ENCODE data around the gene NEUROD2.

Gene NEUROD2

DNA sequence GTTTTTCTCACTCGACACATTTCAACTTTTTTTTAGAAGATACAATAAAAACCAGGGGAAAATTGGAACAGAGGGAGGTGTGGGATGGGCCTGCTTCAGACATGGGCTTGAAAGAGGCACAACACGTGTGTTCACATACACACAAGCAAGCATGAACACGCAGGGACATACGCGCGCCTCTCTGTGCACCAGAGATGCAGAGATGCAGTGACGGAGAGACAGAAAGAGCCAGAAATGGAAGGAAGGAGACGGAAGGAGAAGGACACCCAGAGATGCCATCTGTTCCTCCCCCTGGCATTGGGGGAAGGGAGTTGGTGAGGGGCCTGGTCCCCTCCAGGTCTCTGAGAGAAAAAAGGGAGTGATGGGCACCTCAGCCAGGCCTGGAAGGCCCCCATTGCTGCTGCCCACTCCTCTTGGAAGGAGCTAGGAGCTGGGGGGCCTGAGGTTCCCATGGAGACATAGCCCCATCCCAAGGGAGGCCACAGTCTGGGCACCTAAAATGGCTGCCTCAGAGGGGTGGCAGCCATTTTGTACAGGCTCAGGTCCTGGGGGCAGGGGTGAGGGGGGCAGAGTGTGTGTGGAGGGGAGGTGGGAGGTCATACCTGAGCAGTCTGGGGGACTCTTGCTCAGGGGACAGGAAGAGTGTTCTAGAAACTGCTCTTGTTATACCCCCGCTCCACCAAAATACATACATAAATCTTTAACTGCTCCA is 3.8 kb upstream of the NEUROD2 start:
- H3K27me3 ChIP-seq (replicated peaks; ENCODE audit: control insufficient read depth, insufficient read depth, low read length, poor library complexity, severe bottlenecking): peaks cover 21% of the 10 kb centered on the region
- no peak overlapping the region for H3K4me3 ChIP-seq (ENCODE audit: insufficient read depth, low read depth, low read length, poor library complexity, severe bottlenecking)
- H3K27ac ChIP-seq (ENCODE audit: insufficient read depth, low read length, poor library complexity, severe bottlenecking): no peak overlapping the region
- no peak for DNase-seq
- peaks cover 9% of the 10 kb centered on the region for H3K4me1 ChIP-seq (ENCODE audit: control insufficient read depth, insufficient read depth, low read length, poor library complexity, severe bottlenecking)
- no peaks in the 10 kb centered on the region for H3K9me3 ChIP-seq (ENCODE audit: control insufficient read depth, low read length)
- H3K36me3 ChIP-seq (ENCODE audit: control insufficient read depth, insufficient read depth, low read length): no peaks in the 10 kb centered on the region

DNA sequence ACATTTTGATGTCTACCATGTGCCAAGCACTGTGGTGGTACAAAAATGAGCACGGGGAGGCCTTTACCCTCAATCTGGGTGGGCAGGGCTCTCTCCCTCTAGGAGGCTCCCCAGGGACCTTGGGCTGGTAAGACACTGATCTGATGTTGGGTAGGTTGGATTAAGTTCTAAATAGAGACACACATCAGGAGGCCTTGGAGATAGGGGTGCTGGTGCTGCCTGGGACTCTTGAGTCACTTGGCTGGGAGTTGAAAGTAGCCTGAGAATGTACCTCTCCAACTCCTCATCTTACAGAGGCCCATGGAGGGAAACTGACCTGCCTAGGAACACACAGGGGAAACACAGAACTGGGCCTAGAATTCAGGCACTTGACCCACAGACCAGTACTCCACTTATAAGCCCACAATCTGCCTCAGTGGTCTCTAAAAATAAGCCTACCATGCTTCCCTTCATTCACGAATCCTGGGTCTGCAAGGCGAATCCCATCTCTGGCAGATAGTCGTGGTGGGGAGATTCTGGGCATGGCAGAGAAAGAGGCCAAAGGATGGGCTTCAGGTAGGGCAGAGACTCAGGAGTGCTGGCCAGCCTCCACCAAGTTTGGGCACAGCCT is 1.8 kb upstream of the NEUROD2 start:
- Histone ChIP-seq H3K9me3 (ENCODE audit: control insufficient read depth, low read length) (no peaks in the 10 kb centered on the region), H3K4me1 (ENCODE audit: control insufficient read depth, insufficient read depth, low read length, poor library complexity, severe bottlenecking) (peaks cover 29% of the 10 kb centered on the region), H3K36me3 (ENCODE audit: control insufficient read depth, insufficient read depth, low read length) (no peaks in the 10 kb centered on the region), H3K27me3 (replicated peaks; ENCODE audit: control insufficient read depth, insufficient read depth, low read length, poor library complexity, severe bottlenecking) (peaks cover 40% of the 10 kb centered on the region), H3K27ac (ENCODE audit: insufficient read depth, low read length, poor library complexity, severe bottlenecking) (no peak overlapping the region), H3K4me3 (ENCODE audit: insufficient read depth, low read depth, low read length, poor library complexity, severe bottlenecking) (no peak overlapping the region)
- no peak for DNase-seq

DNA sequence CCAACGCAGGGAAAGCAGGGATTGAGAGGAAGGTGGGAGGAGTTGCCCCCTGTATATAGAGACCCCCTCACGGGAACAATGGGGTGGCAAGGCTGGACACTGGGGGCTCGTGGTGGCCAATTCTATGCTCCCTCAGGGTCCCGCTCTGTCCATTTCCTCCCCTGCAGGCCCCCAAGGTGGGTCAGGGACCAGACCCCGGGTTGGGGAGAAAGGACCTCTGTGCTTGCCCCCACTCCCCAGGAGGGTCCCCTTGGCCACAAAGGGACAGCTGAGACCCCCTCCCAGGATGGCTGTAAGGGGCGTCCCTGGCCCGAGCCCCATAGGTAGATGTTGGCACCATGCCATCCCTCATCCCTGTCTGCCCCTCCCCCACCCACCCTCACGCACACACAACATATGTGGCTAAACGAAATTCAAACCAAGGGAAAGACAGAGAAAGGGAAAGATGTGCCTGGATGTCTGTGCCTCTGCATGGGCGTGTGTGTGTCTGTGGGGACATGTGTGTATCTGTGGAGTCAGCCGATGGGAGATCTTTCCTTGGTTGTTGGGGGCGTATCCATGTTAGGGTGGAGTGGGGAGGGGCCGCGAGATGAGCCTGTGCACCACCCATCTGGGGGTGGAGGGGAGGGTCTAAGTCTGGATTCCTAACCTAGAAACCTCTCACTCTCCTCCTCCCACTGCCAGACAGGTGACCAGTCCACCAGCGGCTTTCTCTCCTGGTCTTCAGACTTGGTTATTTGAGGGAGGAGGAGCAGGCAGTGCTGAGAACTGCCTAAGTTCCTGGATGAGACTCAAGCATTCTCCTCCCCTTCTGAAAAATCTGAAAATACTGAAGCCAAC is 642 bp upstream of the NEUROD2 start:
- Histone ChIP-seq H3K36me3 (ENCODE audit: control insufficient read depth, insufficient read depth, low read length) (no peaks in the 10 kb centered on the region), H3K4me1 (ENCODE audit: control insufficient read depth, insufficient read depth, low read length, poor library complexity, severe bottlenecking) (peaks cover 37% of the 10 kb centered on the region), H3K4me3 (ENCODE audit: insufficient read depth, low read depth, low read length, poor library complexity, severe bottlenecking) (no peak overlapping the region), H3K9me3 (ENCODE audit: control insufficient read depth, low read length) (no peaks in the 10 kb centered on the region), H3K27ac (ENCODE audit: insufficient read depth, low read length, poor library complexity, severe bottlenecking) (no peak overlapping the region), H3K27me3 (replicated peaks; ENCODE audit: control insufficient read depth, insufficient read depth, low read length, poor library complexity, severe bottlenecking) (peaks cover 48% of the 10 kb centered on the region)
- no peak for DNase-seq

DNA sequence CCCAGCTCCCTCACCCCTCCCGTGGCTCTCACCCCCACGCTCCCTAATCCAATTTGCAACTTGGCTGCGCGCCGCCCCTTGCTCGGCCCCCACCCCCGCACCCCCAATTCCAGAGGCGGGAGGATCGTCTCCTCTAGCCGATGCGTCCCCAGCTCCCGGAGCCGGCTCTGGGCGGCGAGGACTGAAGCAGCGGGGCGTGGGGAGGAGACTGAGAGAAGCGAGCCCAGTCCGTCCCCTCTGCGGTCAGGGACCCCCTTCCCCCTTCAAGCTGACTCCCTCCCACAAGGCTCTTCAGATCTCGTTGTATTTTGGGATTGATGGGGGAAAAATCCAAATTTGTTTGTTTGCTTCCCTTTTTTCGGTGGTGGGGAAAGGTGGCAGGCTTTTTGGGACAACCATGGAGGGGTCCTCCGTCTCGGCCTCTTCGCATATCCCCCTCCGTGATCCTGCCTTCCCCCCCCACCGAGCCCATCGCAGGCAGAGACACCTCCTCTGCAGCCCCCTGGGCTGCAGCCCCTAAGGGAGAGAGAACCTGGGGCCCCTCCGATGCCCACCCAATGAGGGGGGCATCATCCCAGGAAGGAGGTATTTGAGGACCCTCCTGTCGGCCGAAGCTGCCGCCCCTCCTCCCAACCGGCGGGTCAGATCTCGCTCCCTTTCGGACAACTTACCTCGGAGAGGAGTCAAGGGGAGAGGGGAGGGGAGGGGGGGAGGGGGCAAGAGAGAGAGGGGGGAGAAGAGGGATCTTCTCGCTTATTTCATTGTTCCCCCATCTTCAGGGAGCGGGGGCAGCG is 466 bp downstream of the NEUROD2 start:
- Histone ChIP-seq H3K27me3 (replicated peaks; ENCODE audit: control insufficient read depth, insufficient read depth, low read length, poor library complexity, severe bottlenecking) (peaks cover 54% of the 10 kb centered on the region), H3K4me3 (ENCODE audit: insufficient read depth, low read depth, low read length, poor library complexity, severe bottlenecking) (no peak overlapping the region)

DNA sequence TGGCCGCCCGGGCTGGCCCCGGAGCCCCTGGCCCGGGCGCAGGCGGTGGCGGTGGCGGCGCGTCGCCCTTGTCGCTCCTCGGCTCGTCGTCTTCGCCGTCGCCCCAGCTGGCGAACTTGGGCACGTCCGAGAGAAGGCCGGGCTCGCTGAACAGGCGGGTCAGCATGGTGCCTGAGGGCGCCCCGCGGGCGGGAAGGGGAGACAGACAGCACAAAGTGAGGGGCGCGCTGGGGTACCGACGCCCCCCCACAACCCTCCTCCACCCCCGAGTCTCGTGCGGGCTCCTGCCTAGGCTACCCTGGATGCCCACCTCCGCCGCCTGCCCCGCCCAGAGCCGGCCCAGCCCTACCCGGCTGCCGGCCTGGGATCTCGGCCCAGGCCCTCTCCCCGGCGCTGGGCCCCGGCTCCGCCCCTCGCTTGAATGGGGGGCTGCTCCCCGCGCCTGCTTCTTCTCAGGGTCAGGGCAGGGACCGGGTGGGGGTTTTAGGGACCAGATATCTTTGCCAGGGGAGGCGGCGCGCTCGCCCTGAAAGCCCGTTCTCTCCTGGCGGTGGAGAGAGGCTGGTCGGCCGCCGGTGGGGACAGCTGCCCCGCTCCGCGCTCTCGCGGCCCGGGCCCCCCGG is 1.2 kb downstream of the NEUROD2 start:
- peaks cover 61% of the 10 kb centered on the region for H3K27me3 ChIP-seq (replicated peaks; ENCODE audit: control insufficient read depth, insufficient read depth, low read length, poor library complexity, severe bottlenecking)
- peaks cover 37% of the 10 kb centered on the region for H3K4me1 ChIP-seq (ENCODE audit: control insufficient read depth, insufficient read depth, low read length, poor library complexity, severe bottlenecking)
- no peak for DNase-seq

More for the DNA sequence above, 466 bp downstream of the NEUROD2 start:
- Histone ChIP-seq H3K4me1 (ENCODE audit: control insufficient read depth, insufficient read depth, low read length, poor library complexity, severe bottlenecking) (peaks cover 37% of the 10 kb centered on the region), H3K27ac (ENCODE audit: insufficient read depth, low read length, poor library complexity, severe bottlenecking) (no peak overlapping the region), H3K36me3 (ENCODE audit: control insufficient read depth, insufficient read depth, low read length) (no peaks in the 10 kb centered on the region), H3K9me3 (ENCODE audit: control insufficient read depth, low read length) (no peaks in the 10 kb centered on the region)
- DNase-seq: no peak

DNA sequence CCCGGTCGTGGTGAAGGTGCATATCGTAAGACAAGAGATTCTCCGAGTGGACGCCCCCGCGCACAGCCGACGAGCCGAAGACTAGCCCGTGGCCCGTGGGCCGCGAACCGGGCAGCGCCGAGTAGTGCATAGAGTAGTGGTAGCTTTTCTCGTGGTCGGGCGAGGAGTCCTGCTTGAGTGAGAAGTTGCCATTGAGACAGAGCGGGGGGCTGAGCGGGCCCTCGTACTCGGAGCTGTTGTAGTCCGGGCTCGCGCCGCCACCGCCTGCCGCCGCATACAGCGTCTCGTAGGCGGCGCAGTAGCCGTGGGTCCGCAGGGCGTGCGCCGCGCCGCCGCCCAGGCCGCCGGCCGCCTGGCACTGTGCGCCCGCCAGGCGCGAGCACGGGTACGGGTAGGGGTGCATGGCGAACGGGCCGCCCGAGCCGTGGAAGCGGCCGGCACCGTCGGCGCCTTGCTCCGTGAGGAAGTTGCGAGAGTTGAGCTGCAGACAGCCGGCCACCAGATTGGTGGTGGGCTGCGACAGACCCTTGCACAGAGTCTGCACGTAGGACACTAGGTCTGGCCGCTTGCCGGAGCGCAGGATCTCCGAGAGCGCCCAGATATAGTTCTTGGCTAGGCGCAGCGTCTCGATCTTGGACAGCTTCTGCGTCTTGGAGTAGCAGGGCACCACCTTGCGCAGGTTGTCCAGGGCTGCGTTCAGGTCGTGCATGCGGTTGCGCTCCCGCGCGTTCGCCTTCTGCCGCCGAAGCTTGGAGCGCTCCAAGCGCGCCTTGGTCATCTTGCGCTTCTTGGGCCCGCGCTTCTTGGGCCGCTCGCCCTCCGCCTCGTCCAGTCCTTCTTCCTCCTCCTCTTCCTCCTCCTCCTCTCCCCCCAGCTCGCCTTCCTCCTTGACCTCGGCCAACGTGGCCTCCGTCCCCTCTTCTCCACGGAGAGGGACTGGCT is 2.0 kb downstream of the NEUROD2 start:
- no peak overlapping the region for H3K27ac ChIP-seq (ENCODE audit: insufficient read depth, low read length, poor library complexity, severe bottlenecking)
- peaks cover 37% of the 10 kb centered on the region for H3K4me1 ChIP-seq (ENCODE audit: control insufficient read depth, insufficient read depth, low read length, poor library complexity, severe bottlenecking)
- no peak for DNase-seq
- no peaks in the 10 kb centered on the region for H3K36me3 ChIP-seq (ENCODE audit: control insufficient read depth, insufficient read depth, low read length)
- no peaks in the 10 kb centered on the region for H3K9me3 ChIP-seq (ENCODE audit: control insufficient read depth, low read length)
- H3K27me3 ChIP-seq (replicated peaks; ENCODE audit: control insufficient read depth, insufficient read depth, low read length, poor library complexity, severe bottlenecking): peaks cover 68% of the 10 kb centered on the region
- H3K4me3 ChIP-seq (ENCODE audit: insufficient read depth, low read depth, low read length, poor library complexity, severe bottlenecking): peak overlapping the region; percentile 7

More for the DNA sequence above, 1.2 kb downstream of the NEUROD2 start:
- Histone ChIP-seq H3K27ac (ENCODE audit: insufficient read depth, low read length, poor library complexity, severe bottlenecking) (no peak overlapping the region), H3K9me3 (ENCODE audit: control insufficient read depth, low read length) (no peaks in the 10 kb centered on the region), H3K4me3 (ENCODE audit: insufficient read depth, low read depth, low read length, poor library complexity, severe bottlenecking) (peak overlapping the region; percentile 7), H3K36me3 (ENCODE audit: control insufficient read depth, insufficient read depth, low read length) (no peaks in the 10 kb centered on the region)

DNA sequence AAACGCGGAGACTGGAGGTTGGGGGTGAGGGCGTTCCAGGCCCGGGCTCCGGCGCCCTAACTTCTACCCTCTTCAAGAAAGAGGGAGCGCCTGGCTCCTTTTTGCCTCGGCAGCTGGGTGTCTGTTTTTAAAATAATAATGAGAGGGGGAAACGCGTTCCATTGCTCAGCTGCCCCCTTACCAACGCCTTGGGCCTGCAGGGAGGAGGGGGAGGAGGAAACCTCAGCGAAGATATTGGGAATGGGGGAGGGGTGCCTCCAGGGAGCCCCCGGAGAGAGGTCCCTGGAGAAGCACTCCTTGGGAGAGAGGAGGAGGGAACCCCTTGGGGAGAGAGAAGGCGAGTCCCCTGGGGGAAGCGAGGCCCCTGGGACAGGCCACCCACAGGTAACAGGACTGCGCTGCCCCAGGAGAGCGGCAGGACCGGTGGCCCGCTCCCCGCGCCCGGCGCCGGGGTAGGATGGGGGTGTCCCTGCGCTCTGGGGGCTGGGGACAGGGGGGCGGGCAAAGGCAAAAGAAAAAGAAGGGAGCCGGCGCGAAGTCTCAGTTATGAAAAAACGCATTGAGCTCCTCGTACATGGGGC is 2.7 kb downstream of the NEUROD2 start:
- Histone ChIP-seq H3K4me1 (ENCODE audit: control insufficient read depth, insufficient read depth, low read length, poor library complexity, severe bottlenecking) (peaks cover 37% of the 10 kb centered on the region), H3K27ac (ENCODE audit: insufficient read depth, low read length, poor library complexity, severe bottlenecking) (no peak overlapping the region), H3K27me3 (replicated peaks; ENCODE audit: control insufficient read depth, insufficient read depth, low read length, poor library complexity, severe bottlenecking) (peaks cover 76% of the 10 kb centered on the region), H3K9me3 (ENCODE audit: control insufficient read depth, low read length) (no peaks in the 10 kb centered on the region), H3K36me3 (ENCODE audit: control insufficient read depth, insufficient read depth, low read length) (no peaks in the 10 kb centered on the region), H3K4me3 (ENCODE audit: insufficient read depth, low read depth, low read length, poor library complexity, severe bottlenecking) (no peak overlapping the region)
- DNase-seq: no peak

DNA sequence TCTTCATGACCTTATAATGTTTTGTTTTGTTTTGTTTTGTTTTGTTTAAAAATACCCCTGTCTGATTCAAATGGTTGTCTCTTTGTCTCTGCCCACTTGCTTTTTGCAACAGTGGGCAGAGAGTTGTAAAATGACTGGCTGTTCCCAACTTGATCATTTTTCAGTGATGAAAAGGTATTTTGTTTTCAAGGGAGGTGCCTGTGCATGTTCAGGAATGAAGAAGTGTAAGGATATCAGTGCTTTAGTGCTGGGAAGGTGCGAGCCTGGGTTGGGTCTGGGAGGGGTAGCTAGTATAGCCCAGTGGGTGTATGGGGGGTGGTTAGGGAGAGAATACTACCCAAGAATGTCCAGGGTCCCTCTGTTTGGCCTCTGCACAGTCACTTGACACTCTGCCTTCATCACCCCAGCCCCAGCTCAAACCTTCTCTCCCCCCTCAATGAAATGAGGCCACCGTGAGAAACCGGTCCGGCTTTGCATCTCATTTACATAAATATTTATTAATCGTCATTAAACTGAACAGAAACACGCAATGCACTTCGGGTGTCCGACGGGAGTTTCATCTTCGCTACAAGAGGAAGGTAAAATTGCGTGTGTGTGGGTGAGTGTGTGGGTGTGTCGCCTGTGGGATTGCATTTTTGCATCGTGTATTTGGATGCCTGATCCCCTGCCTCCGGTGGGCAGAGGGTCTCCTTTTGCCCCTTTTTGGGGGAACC is 4.3 kb downstream of the NEUROD2 start:
- no peak for DNase-seq
- Histone ChIP-seq H3K27me3 (replicated peaks; ENCODE audit: control insufficient read depth, insufficient read depth, low read length, poor library complexity, severe bottlenecking) (peaks cover 89% of the 10 kb centered on the region), H3K9me3 (ENCODE audit: control insufficient read depth, low read length) (no peaks in the 10 kb centered on the region), H3K27ac (ENCODE audit: insufficient read depth, low read length, poor library complexity, severe bottlenecking) (no peak overlapping the region), H3K4me1 (ENCODE audit: control insufficient read depth, insufficient read depth, low read length, poor library complexity, severe bottlenecking) (peaks cover 51% of the 10 kb centered on the region), H3K4me3 (ENCODE audit: insufficient read depth, low read depth, low read length, poor library complexity, severe bottlenecking) (no peak overlapping the region), H3K36me3 (ENCODE audit: control insufficient read depth, insufficient read depth, low read length) (no peaks in the 10 kb centered on the region)

Data from effector memory CD4-positive, alpha-beta T cell (primary cell).